Measurements from ENCODE around the gene SMAP1. TPM values are rescaled to one million over a fixed set of nuclear protein-coding genes. Genes with fewer than 3 reads are reported as not detected.

SMAP1 gene
- total RNA-seq, 6 experiments from 2014 or later = 9.1 to 16.1 (median 12.2) TPM

- DNase-seq = no peak
- no peak for TF ChIP-seq POLR2A (IDR thresholded peaks at IDR 0.05)
- TF ChIP-seq, protein P1, sequence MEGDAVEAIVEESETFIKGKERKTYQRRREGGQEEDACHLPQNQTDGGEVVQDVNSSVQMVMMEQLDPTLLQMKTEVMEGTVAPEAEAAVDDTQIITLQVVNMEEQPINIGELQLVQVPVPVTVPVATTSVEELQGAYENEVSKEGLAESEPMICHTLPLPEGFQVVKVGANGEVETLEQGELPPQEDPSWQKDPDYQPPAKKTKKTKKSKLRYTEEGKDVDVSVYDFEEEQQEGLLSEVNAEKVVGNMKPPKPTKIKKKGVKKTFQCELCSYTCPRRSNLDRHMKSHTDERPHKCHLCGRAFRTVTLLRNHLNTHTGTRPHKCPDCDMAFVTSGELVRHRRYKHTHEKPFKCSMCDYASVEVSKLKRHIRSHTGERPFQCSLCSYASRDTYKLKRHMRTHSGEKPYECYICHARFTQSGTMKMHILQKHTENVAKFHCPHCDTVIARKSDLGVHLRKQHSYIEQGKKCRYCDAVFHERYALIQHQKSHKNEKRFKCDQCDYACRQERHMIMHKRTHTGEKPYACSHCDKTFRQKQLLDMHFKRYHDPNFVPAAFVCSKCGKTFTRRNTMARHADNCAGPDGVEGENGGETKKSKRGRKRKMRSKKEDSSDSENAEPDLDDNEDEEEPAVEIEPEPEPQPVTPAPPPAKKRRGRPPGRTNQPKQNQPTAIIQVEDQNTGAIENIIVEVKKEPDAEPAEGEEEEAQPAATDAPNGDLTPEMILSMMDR (IDR thresholded peaks at IDR 0.05) = no peak
- intact Hi-C loops (cut with DNase I) = no loop called here
- Histone ChIP-seq H3K36me3 (no peaks in the 10 kb centered on the region), H3K27ac (no peak overlapping the region), H3K9me3 (no peaks in the 10 kb centered on the region), H3K4me1 (no peaks in the 10 kb centered on the region), H3K27me3 (no peaks in the 10 kb centered on the region), H3K4me3 (no peak overlapping the region)
- WGBS (ENCODE audit: insufficient coverage, low coverage, low lambda C conversion rate, missing lambda C conversion rate) = 100% methylated on average over 3 of the region's 3 CpGs
- ATAC-seq = no peak
Observed at GRCh38 chr6:70831427-70831826, 163.7 kb downstream of the SMAP1 start.

DNA sequence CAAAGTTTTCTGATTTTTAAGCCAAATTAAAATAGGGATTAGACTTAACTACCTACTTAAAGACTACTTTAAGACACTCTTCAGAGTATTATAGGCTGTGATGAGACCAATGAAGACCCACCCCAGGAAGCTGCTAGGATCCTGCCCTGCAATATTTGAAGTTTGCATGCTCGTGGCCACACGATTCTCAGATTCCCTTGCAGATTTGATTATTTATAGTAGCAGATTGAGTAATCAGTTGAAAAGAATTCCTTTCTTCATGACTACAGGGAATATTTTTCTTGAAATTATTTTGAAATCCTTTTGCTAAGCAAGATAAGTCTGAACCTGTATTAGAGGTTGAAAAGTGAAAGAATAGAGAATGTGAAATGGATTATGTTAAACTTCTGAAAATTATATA lies 166.8 kb downstream of the SMAP1 start:
- intact Hi-C loops (cut with DNase I) = no loop called here
- TF ChIP-seq POLR2A (IDR thresholded peaks at IDR 0.05) = no peak
- TF ChIP-seq, protein P1 (IDR thresholded peaks at IDR 0.05) = no peak
- Histone ChIP-seq H3K36me3 (no peaks in the 10 kb centered on the region), H3K4me3 (no peak overlapping the region), H3K4me1 (peaks cover 0 to 17% (median 3%) of the 10 kb centered on the region in 4 donors), H3K27me3 (no peaks in the 10 kb centered on the region), H3K9me3 (no peaks in the 10 kb centered on the region), H3K27ac (no peak overlapping the region)
- peak in 2 of 4 donors; percentile 13 to 15 for ATAC-seq
- WGBS (ENCODE audit: insufficient coverage, low coverage, low lambda C conversion rate, missing lambda C conversion rate) = 35% methylated on average over 2 of the region's 2 CpGs
- DNase-seq = no peak

- H3K4me3 ChIP-seq = no peak overlapping the region
- ATAC-seq (peak; percentile 12 to 38 (median 23)), DNase-seq (no peak)
- no peaks in the 10 kb centered on the region for H3K36me3 ChIP-seq
- peak overlapping the region in 2 of 3 donors; percentile 30 to 56 for H3K27ac ChIP-seq
- TF ChIP-seq, protein P1 (IDR thresholded peaks at IDR 0.05) = no peak
- TF ChIP-seq POLR2A (IDR thresholded peaks at IDR 0.05) = no peak
- peaks cover 0 to 27% (median 3%) of the 10 kb centered on the region in 4 donors for H3K4me1 ChIP-seq
- no peaks in the 10 kb centered on the region for H3K27me3 ChIP-seq
- 26% methylated on average over 2 of the region's 2 CpGs for WGBS (ENCODE audit: insufficient coverage, low coverage, low lambda C conversion rate, missing lambda C conversion rate)
- intact Hi-C loops (cut with DNase I) = no loop called here
- H3K9me3 ChIP-seq = no peaks in the 10 kb centered on the region
Observed at GRCh38 chr6:70838907-70839285, 171.2 kb downstream of the SMAP1 start.

- Histone ChIP-seq H3K4me1 (peaks cover 0 to 27% (median 3%) of the 10 kb centered on the region in 4 donors), H3K27ac (peak overlapping the region; percentile 11 to 56 (median 30)), H3K27me3 (no peaks in the 10 kb centered on the region), H3K4me3 (no peak overlapping the region), H3K9me3 (no peaks in the 10 kb centered on the region), H3K36me3 (no peaks in the 10 kb centered on the region)
- TF ChIP-seq POLR2A (IDR thresholded peaks at IDR 0.05) = no peak
- TF ChIP-seq, protein P1 (IDR thresholded peaks at IDR 0.05) = no peak
- WGBS (ENCODE audit: insufficient coverage, low coverage, low lambda C conversion rate, missing lambda C conversion rate) = 48% methylated on average over 7 of the region's 7 CpGs
- intact Hi-C loops (cut with DNase I) = no loop called here
- ATAC-seq = peak; percentile 78 to 91 (median 78)
- no peak for DNase-seq
Observed at GRCh38 chr6:70839286-70840266, 171.9 kb downstream of the SMAP1 start.

Measured in right lobe of liver (tissue), 6 donors.